Measurements from ENCODE around the gene HS1BP3.

The HS1BP3 gene

DNA sequence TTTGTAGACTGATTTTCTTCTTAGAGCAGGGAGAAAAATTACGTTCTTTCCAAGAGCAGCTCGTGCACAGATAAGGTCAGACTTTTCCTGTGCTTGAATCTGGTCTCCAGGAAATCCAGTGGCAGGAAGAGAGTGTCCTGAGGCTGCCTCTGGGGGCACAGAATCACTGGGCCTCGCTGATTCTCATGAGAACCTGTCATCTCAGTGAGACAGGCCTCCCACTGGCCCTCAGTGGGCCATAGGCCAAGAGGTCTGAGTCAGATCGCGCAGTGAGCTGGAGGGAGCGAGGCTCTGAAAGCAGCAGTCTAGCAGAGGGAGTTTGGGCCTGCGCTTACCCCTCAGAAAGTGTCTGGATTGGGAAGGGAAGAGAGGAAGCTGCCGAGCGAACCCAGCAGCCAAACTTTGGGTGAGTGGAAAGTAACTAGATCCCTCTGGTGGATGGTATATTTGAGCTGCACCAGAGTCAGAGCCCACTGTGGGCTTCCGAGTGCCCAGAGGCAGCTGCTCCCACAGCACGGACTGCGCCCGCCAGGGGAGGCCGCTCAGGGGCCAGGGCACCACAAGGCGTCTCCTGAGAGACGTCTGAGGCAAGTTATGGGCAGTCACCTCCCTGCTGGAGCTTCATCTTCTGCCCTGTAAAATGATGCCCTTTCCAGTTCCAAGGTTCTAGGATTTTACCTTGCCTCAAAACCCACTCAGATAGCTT is 24.2 kb upstream of the HS1BP3 start:
- no peak for DNase-seq (ENCODE audit: low read depth in 2 of 2)

DNA sequence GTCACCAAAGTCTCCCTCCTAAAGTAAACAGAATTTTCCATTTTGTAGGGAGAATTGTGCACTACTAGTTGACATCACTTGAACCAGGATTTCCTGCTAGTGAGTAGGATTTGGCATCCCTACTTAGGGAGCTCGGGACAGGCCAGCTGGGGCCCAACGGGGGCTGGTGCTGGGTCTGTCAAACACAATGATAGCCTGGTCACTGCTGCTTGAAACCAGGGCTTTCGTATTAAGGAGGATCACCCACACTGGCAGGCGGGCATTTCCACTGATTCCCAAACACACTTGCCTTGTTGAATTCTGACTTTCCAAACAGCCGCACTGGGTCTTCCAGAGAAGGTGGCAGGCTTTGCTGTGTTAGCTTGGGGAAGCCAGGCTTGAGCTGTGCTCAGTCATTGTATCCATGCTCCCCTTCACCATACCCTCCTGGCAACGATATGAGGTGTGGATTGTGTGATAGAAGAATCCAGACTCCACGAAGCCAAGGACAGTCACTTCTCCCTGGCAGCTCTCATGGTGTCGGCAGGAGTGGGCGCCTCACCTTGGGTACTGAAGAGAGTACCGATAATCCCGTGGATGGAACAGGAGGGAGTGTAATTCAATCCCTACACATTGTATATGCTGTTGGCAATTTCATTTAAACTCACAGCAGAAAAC is 23.5 kb upstream of the HS1BP3 start:
- DNase-seq (ENCODE audit: low read depth in 2 of 2) = no peak

DNA sequence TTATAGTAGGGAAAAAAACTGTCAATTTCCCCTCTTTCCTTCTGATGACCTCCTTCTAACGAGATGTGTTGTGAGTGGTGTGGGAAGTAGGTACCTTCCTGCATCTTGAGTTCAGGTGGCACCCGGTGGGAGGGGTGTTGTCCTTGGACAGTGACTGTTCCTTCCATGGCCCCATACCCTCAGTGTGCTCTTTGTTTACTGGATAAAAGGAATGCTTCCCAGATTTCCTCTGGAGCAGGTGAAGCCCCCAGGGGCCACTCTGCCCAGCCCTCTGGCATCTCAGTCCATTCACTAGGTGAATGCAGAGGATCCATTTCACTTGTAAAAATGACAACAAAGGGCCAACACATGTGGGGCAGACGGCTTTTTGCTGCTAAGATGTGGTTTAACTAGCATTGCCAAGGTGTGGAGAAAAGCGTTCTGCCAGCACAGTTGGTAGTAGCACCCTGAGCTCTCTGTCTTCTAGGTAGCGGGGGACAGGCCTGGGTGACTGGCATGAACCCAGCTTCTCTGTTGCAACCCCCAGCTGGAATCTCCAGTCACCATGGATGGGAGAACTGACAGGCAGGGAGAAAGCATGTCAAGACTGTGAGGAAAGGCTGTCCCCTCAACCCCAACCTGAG is 22.9 kb upstream of the HS1BP3 start:
- DNase-seq (ENCODE audit: low read depth in 2 of 2) = no peak

DNA sequence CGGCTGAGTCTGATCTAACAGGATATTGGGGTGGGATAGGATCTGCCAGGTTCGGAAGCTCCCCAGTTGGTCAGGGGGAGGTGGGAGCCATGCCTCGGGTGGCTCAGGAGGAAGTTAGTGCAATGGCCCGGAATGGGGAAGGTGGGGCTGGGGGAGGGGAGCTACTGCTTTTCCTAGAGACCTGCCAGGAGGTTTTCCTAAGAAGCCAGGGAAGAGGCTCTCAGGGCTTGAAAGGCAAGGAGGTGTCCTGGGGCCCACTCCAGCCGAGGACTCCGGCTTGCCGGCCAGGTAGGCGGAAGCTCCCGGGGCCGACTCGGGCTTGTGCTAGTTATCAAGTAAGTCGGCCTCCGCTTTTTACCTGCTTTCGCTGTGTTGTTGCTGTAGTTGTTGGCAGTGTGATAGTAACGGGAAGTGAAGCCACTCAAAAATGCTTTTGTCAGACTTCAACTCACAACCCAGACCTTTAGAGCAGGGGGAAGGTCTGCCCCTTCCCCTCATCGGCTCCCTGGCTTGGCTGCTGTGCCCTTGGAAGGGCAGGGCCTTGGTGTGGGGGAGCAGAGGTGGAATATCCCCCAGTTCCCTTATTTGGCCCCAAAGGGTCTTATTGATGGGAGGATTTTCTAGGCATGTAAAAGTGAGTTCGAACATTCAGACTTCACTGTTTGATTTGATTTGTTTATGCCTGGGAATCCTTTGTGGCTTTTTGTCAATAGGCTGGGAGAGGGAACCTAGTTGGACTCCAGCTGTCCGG is 21.5 kb upstream of the HS1BP3 start:
- no peak for DNase-seq (ENCODE audit: low read depth in 2 of 2)

DNA sequence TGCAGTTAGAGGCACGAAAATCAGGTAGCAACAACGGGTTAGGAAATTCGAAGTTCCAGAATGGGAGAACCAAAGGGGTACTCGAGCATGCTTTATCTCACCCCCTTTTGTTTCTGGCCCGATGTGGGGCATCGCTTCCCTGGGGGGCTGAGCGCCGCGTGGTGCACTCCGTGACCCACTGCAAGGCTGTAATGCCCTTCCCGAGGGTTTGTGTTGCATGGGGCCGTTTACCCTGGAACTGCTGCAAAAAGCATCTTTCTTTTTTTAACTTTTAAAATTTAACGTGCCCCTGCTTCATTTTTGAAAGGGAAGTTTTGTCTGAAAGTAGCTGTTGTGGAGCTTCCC is 20.8 kb upstream of the HS1BP3 start:
- DNase-seq (ENCODE audit: low read depth in 2 of 2) = no peak

DNA sequence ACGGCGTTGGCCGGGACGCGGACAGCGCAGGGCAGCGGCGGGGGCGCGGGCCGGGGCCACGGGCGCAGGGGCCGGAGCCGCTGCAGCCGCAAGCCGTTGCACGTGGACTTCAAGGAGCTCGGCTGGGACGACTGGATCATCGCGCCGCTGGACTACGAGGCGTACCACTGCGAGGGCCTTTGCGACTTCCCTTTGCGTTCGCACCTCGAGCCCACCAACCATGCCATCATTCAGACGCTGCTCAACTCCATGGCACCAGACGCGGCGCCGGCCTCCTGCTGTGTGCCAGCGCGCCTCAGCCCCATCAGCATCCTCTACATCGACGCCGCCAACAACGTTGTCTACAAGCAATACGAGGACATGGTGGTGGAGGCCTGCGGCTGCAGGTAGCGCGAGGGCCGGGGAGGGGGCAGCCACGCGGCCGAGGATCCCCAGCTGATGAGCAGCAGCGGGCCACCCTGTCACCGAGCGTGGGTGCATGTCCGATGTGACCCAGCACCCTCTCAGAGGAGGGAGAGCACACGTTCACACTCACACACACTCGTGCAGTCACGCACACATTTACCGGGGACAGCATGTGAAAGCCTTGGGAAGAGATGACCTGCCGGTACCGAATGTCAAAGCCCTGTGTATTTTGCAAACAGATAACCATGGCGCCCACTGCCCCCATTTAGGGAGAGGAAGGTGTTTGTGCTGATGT is 20.3 kb upstream of the HS1BP3 start:
- DNase-seq (ENCODE audit: low read depth in 2 of 2) = no peak

DNA sequence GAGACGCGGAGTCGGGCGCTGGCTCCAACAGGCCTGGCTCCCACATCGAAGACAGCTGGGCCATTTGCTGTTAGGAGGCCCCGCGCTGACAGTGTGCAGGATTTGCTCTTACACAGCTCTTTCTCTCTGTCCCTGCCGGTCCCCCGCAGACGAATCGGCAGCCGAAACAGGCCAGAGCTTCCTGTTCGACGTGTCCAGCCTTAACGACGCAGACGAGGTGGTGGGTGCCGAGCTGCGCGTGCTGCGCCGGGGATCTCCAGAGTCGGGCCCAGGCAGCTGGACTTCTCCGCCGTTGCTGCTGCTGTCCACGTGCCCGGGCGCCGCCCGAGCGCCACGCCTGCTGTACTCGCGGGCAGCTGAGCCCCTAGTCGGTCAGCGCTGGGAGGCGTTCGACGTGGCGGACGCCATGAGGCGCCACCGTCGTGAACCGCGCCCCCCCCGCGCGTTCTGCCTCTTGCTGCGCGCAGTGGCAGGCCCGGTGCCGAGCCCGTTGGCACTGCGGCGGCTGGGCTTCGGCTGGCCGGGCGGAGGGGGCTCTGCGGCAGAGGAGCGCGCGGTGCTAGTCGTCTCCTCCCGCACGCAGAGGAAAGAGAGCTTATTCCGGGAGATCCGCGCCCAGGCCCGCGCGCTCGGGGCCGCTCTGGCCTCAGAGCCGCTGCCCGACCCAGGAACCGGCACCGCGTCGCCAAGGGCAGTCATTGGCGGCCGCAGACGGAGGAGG is 19.6 kb upstream of the HS1BP3 start:
- no peak for DNase-seq (ENCODE audit: low read depth in 2 of 2)

DNA sequence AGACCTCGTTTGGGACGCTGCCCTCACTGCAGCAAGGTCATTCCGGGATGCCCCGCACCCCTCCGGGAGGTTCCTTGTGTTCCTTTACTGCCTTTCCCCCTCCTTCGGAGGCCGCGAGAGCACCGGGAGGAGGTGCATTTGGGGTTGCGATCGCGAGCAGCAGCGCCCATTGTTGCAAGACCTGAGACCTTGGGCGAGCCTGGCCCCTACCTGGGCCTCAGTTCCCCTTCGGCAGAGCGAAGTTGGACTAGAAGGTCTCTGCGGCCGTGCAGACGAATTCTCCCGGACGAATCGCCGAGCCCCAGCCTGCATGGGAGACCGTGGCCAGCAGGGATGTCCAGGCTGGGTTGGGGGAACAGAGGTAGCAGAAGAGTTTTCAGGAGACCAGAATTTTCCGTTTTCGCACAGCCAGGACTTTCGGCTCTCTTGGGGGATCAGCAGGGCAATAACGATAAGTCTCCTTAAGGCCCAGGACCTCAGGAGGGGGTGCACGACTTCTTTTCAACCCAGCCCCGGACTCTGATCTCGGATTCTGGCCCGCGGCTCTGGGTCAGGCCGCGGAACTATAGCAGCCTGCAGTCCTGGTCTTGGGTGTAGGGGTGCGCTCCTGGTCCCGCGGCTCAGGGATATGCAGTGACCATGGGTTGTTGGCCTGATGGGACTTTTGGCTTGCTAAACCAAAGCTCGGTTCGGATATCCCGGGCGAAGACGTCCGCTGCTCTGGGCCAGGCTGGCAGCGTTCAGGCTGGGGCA is 18.8 kb upstream of the HS1BP3 start:
- DNase-seq (ENCODE audit: low read depth in 2 of 2) = no peak

DNA sequence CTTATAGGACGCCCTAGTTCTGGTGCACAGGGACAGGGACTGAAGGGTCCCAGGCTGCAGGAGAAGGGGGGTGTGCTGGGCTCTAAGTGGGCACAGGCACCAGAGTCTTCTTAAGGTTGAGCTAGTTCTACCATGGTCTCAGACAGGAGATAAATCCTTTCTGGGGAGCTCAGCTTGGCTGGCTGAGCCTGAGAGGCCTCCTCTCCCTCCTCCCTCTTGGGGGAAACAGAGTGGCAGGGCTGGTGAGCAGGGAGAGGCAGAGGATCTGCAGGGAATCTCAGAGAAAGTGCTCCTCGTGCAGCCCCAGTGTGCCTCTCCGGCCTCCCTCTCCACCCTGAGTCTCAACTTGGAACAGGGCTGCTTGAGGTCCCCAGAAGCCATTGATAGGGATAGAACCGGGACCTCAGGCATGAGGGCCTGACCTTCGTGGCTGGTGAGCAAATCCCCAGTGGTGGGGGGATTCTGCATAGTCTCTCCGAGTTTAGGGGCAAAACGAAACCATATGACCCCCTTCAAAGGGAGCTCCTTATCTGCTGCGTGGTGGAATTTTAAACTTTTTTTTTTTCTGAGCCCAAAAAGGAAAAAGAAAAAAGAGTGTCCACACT is 18.1 kb upstream of the HS1BP3 start:
- no peak for DNase-seq (ENCODE audit: low read depth in 2 of 2)

DNA sequence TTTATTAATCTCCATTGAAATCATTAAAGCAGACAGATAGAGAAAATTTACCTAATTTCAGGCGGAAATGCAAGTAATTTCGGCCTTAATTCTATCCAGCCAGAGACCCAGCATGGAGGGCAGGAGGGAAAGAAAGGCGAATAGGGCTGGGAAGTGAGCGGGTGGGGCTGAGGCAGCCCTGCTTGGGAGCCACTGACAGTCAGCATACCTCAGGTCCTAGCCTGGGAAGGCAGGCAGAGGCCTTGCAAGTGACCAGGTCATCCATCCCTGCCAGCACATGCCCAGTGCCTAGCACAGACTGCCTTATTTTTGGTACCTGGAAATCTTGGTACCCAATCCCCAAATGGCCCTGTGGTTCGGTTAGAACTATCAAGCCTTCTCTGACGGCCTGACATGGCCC is 17.6 kb upstream of the HS1BP3 start:
- no peak for DNase-seq (ENCODE audit: low read depth in 2 of 2)

DNA sequence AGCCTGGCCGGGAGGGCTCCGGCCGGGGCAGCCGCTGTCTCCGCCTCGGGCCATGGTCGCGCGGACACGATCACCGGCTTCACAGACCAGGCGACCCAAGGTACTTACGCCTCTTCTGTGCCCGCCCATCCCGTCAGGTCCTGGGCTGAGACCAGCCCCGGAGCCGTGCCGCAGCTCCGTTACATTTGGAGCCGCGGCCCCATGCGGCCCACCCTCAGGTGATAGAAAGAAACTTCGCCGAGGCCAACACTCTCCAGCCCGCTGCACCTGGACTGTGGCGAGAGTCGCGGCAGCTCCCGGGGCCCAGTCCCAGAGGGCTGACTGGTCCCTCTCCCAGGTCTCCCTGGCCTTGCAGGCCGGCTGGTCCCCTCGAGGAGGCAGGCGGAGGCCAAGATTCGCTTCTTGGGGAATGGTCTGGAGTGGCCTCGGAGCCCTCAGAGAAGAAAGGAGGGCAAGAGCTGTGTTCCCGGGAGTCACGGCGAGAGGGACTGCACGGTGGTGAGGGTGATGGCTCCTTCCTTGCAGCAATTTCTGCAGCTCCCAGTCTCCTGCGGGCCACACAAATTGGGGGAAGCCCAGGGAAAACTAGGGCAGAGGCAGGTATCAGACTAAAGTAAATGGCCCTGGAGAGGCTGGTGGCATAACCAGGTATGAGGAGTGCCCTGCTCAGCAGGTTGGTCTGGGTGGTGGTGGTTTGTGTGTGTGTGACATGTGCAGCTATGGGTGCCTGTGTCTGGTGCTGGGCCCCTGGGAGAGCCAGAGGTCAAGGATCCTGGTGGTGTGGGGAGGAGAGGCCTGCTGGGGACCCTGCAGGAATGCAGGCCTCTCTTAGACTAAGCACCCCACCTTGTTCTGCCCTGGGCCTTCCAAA is 16.9 kb upstream of the HS1BP3 start:
- DNase-seq (ENCODE audit: low read depth in 2 of 2) = no peak

DNA sequence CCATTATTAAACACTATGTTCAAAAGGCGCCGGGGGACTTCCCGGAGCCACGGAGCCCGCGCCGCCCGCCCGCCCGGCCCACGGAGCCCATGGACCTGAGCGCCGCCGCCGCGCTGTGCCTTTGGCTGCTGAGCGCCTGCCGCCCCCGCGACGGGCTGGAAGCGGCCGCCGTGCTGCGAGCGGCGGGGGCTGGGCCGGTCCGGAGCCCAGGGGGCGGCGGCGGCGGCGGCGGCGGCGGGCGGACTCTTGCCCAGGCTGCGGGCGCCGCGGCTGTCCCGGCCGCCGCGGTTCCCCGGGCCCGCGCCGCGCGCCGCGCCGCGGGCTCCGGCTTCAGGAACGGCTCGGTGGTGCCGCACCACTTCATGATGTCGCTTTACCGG is 16.2 kb upstream of the HS1BP3 start:
- no peak for DNase-seq (ENCODE audit: low read depth in 2 of 2)

DNA sequence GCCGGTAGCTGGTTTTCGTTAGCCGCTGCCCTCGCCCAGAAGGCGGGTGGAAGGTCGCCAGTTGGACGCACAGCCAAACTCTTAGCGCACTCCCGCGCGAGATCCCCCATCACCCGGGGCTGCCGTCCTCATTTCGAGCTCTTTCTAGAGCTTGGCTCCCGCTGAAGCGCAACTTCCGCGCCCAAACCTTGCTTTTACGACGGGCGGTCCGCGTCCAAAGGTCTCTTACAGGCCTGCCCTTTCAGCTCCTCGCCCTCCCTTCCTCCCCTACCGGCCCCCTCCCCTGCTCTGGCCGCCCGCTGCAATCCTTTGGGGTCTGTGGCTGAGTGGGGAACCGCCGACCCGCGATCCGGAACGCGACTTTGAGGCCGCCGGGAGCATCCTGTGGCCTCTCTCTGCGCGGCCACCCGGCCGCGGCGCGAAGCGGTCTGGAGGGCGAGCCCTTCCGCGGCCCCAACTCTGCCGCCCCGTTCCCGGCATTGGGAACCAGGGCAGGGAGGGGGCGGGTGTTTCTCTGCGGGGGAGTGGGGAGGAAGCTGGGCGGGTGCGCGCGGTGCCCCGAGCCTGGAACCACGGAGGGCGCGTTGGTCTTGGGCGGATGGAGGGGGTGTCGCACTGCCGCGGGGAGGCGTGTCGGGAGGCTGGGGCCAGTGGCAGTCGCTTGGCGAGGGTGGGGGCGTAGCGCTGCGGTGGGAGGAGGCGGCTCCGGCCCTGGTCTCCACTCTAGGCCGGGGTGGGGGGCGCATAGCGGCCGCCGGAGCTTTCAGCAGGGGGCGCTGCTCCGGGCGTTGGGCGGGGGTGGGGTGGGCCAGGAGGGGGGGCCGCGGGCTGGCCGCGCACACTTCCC is 15.6 kb upstream of the HS1BP3 start, which contains the start of gene GDF7:
Gene GDF7 (plus strand): TSS at position 841 of the 847 bp plus-strand sequence. CDS start 96 bp downstream, outside the sequence.
- DNase-seq (ENCODE audit: low read depth in 2 of 2) = no peak

DNA sequence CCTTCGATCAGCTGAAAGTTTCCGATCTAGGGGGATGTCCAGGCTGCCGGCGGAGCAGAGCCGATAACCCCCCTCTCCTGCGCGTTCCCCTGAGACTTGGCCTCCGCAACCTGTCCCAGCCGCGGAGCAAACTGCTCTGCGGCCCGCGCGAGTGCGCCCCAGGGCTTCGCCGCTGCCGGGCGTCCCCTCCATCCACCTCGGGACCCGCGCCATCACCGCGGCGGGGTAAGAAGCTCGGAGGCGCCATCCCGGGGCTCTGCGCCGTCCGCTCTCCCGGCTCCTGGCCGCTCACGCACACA is 15.1 kb upstream of the HS1BP3 start:
- no peak for DNase-seq (ENCODE audit: low read depth in 2 of 2)

DNA sequence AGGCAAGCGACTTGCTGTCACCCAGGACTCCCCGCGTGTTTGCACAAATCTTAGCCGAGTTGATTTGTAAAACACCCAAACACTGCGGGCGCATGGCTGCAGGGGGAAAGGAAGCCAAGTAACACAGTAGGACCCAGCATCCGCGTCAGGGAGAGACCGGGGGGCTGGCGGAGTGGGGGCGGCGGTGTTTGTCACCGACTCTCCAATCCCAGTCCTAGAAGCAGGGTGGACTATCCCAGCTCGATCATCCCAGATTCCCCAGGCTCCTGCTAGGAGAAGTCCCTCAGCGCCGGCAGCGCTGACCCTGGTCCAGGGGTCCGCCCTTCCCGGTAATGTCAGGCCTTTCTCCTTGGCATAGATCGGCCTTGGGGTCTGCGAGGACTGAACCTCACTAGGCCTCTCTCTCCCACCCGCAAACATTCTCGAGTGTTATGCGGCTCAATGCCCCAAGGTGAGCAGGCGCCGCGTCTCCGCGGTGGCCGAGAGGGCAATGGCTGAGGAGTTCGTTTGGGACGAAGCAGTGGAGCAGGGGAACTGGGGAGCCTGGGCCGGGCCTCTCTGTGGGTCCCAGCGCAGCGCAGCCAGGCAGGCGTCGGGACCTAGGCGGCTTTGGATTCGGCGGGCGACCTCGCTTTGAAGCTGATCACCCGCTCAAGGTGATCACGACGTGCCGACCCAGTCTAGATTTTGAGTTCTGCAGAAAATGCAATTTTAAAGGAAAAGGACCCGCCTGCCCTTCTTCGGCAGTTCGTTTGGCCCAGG is 14.5 kb upstream of the HS1BP3 start:
- DNase-seq (ENCODE audit: low read depth in 2 of 2) = no peak

DNA sequence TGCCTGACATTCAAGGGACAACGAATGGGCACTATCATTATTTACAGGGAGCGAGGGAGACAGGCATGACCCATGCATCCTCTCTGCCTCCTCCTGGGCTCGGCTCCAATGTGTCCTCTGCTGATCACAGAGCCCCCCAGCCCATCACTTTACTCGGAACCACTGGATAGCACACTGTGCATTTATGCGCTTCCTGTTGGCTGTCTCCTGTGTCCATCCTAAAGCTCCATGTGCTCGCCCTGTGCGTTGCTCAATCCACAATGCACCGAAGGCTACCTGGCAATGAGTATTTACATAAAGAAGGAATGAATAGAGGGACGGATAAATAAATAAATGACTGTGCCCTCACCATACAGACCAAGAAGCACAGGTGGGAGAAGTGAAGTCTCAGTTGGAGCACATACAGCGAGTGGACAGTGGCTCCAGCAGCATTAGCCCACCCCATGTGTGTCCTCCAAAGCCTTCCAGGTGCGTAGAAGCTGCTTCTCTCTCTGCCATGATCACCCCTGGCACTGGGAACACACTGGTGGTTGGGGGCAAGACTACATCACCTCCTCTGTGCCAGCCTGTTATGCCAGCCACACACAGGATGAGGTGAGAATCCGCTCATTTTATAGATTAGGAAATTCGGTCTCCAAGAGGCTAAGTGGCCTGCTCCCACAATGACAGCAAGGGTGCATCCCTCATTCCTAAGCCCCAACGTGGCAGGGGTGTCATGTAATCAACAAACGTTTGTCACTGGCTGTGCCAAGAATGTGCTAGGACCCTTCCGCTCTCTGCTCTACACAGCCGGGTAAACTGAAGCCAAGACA is 13.7 kb upstream of the HS1BP3 start:
- DNase-seq (ENCODE audit: low read depth in 2 of 2) = no peak

DNA sequence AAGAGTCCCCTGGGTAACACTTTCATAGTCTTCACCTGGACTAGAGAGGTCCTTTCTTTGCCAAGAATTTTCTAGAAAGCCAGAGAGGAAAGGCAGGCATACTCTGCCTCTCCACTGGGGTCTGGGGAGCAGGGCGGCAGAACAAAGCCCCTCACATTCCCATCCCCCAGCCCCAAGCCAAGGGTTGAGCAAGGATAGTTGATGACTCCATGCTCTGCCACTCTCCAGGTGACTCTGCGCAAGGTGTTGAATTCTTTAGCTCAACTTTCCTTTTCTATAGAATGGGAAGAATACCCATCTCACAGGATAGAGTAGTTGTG is 13.1 kb upstream of the HS1BP3 start:
- DNase-seq (ENCODE audit: low read depth in 2 of 2) = no peak

Measured in stimulated activated CD8-positive, alpha-beta memory T cell treated with anti-CD3 and anti-CD28 coated beads, Interleukin-2, amount 100 ng/mL, for 48 hours (primary cell).